ENCODE results near the gene UCP2. TPM values are rescaled to one million over a fixed set of nuclear protein-coding genes. Genes with fewer than 3 reads are reported as not detected.

UCP2 gene
- total and polyA plus RNA-seq, 9 of the 15 experiments (the other 6 are each of a cell fraction or from before 2014, with no cell fraction given) = 19.2 to 216 (median 87.9) TPM

- TF ChIP-seq NR4A1 (CRISPR knock-in tag; IDR thresholded peaks at IDR 0.05) (no peak), NR4A1 (tag; IDR thresholded peaks at IDR 0.05) (no peak), GMEB1 (CRISPR knock-in tag; IDR thresholded peaks at IDR 0.05) (no peak), SMAD4 (CRISPR knock-in tag; conservative IDR thresholded peaks at IDR 0.05) (0 out of 2 replicates have a peak, but pooled peaks have one; percentile 78), ZNF740 (CRISPR knock-in tag; IDR thresholded peaks at IDR 0.05) (no peak), ZNF740 (tag; IDR thresholded peaks at IDR 0.05) (peak in 1 of 2 experiments; percentile 66; a peak in 1 of 4 replicates), TEAD2 (tag; IDR thresholded peaks at IDR 0.05) (0 out of 2 replicates have a peak, but pooled peaks have one; percentile 49), HMG20A (CRISPR knock-in tag; conservative IDR thresholded peaks at IDR 0.05) (no peak), BMI1 (IDR thresholded peaks at IDR 0.05; ENCODE audit: low read length) (no peak), ILF3 (IDR thresholded peaks at IDR 0.05; ENCODE audit: borderline replicate concordance) (no peak), ZFP36 (IDR thresholded peaks at IDR 0.05; ENCODE audit: low read depth, low read length, partially characterized antibody) (peak; percentile 53), HOXB6 (CRISPR knock-in tag; IDR thresholded peaks at IDR 0.05; ENCODE audit: borderline replicate concordance) (peak; percentile 71; the same call in 1 of the 2 replicates), BCOR (IDR thresholded peaks at IDR 0.05) (no peak), JUNB (CRISPR knock-in tag; conservative IDR thresholded peaks at IDR 0.05) (no peak), NFIX (CRISPR knock-in tag; IDR thresholded peaks at IDR 0.05; ENCODE audit: low read depth) (no peak), GATA2 (CRISPR knock-in tag; IDR thresholded peaks at IDR 0.05) (no peak), BDP1 (IDR thresholded peaks at IDR 0.05; ENCODE audit: insufficient read depth, insufficient read length) (no peak), ZNF224 (CRISPR knock-in tag; IDR thresholded peaks at IDR 0.05) (no peak), HDAC3 (IDR thresholded peaks at IDR 0.05; ENCODE audit: borderline replicate concordance, partially characterized antibody) (no peak)
- TF ChIP-seq, protein P1, sequence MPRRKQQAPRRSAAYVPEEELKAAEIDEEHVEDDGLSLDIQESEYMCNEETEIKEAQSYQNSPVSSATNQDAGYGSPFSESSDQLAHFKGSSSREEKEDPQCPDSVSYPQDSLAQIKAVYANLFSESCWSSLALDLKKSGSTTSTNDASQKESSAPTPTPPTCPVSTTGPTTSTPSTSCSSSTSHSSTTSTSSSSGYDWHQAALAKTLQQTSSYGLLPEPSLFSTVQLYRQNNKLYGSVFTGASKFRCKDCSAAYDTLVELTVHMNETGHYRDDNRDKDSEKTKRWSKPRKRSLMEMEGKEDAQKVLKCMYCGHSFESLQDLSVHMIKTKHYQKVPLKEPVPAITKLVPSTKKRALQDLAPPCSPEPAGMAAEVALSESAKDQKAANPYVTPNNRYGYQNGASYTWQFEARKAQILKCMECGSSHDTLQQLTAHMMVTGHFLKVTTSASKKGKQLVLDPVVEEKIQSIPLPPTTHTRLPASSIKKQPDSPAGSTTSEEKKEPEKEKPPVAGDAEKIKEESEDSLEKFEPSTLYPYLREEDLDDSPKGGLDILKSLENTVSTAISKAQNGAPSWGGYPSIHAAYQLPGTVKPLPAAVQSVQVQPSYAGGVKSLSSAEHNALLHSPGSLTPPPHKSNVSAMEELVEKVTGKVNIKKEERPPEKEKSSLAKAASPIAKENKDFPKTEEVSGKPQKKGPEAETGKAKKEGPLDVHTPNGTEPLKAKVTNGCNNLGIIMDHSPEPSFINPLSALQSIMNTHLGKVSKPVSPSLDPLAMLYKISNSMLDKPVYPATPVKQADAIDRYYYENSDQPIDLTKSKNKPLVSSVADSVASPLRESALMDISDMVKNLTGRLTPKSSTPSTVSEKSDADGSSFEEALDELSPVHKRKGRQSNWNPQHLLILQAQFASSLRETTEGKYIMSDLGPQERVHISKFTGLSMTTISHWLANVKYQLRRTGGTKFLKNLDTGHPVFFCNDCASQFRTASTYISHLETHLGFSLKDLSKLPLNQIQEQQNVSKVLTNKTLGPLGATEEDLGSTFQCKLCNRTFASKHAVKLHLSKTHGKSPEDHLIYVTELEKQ (CRISPR knock-in tag; IDR thresholded peaks at IDR 0.05) = 0 out of 2 replicates have a peak, but pooled peaks have one; percentile 77
- TF ChIP-seq, protein P2, sequence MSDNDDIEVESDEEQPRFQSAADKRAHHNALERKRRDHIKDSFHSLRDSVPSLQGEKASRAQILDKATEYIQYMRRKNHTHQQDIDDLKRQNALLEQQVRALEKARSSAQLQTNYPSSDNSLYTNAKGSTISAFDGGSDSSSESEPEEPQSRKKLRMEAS (CRISPR knock-in tag; IDR thresholded peaks at IDR 0.05) = peak; percentile 85
- TF ChIP-seq, protein P3, sequence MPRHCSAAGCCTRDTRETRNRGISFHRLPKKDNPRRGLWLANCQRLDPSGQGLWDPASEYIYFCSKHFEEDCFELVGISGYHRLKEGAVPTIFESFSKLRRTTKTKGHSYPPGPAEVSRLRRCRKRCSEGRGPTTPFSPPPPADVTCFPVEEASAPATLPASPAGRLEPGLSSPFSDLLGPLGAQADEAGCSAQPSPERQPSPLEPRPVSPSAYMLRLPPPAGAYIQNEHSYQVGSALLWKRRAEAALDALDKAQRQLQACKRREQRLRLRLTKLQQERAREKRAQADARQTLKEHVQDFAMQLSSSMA (CRISPR knock-in tag; IDR thresholded peaks at IDR 0.05) = no peak
Observed at GRCh38 chr11:73983741-73984538, 1.3 kb upstream of the UCP2 start (continued).

Measured in K562 (cell line).